Gastroesophageal sphincter (tissue), 3 donors: ENCODE measurements around the gene CENPW.

Experiments used
- EP300 ChIP-seq: sonication (generic); formaldehyde crosslinking; IDR thresholded peaks from one replicate; pipeline ENCODE4 v1.6.1; 2017; ENCODE audit warnings: antibody characterized with exemption, mild to moderate bottlenecking
- POLR2A ChIP-seq, 2 donors: fragments of 450-650 bp; IDR thresholded peaks; one replicate each; pipeline ENCODE4 v1.6.1; 2017; ENCODE audit warnings: antibody characterized with exemption in 2 of 2, mild to moderate bottlenecking in 2 of 2, moderate library complexity in 1 of 2
- POLR2AphosphoS5 ChIP-seq: sonication (generic); formaldehyde crosslinking; IDR thresholded peaks from one replicate; pipeline ENCODE4 v1.6.1; 2017; ENCODE audit warnings: antibody characterized with exemption
- TF ChIP-seq, protein P1 (sequence below), 4 experiments: fragments of 200-600 bp in 2 of 4; fragments of 450-650 bp in 2 of 4; sonication (generic) in 1 of 4; IDR thresholded peaks; one replicate each; pipeline ENCODE4 v1.5.1; 2017 to 2019; ENCODE audit warnings: antibody characterized with exemption in 4 of 4, mild to moderate bottlenecking in 2 of 4, moderate library complexity in 2 of 4

DNA sequence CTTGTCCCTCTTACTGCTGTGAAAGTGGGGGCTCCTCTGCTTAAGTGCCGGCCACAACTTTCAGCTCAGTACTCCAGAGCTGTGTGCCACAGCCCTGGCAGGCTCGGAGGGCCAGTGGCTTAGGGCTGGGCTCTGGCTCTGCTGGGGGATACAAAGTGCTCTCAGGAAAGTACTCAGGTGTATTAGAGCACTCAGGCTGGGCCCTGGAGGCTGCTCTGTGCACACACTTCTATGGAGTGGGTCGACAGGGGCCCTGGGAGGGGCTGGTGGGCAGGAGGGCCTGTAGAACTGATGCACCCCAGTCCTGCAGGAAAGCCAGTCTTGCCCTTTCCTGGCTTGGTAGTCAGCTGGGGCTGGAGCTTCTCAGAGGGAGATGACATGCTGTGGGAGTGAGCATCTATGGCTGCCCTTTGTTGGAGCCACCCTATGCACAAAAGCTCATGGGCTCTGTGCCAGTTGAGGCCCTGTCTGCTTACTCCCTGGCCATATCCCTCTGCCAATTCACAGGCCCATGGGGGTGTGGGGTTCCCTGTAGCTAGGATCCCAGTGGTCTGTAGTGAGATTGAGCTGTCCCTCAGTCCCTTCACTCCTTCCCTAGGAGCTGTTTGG lies 22.0 kb downstream of the CENPW start:
- TF ChIP-seq, protein P1, sequence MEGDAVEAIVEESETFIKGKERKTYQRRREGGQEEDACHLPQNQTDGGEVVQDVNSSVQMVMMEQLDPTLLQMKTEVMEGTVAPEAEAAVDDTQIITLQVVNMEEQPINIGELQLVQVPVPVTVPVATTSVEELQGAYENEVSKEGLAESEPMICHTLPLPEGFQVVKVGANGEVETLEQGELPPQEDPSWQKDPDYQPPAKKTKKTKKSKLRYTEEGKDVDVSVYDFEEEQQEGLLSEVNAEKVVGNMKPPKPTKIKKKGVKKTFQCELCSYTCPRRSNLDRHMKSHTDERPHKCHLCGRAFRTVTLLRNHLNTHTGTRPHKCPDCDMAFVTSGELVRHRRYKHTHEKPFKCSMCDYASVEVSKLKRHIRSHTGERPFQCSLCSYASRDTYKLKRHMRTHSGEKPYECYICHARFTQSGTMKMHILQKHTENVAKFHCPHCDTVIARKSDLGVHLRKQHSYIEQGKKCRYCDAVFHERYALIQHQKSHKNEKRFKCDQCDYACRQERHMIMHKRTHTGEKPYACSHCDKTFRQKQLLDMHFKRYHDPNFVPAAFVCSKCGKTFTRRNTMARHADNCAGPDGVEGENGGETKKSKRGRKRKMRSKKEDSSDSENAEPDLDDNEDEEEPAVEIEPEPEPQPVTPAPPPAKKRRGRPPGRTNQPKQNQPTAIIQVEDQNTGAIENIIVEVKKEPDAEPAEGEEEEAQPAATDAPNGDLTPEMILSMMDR (IDR thresholded peaks at IDR 0.05), result no peak
- TF ChIP-seq POLR2A (IDR thresholded peaks at IDR 0.05) (no peak), EP300 (no peak), POLR2AphosphoS5 (no peak)
